Measurements from ENCODE around the gene SMCO2.

- no peak for TF ChIP-seq CTCF (conservative IDR thresholded peaks at IDR 0.05; ENCODE audit: low read length)
- no peak for TF ChIP-seq EZH2phosphoT487 (IDR thresholded peaks at IDR 0.05; ENCODE audit: borderline replicate concordance, low read depth, low read length)
Observed at GRCh38 chr12:27451036-27451825, 4.7 kb downstream of the SMCO2 start.
